Esophagus squamous epithelium (tissue), 5 donors: ENCODE measurements around the gene TNN. TPM values are rescaled to one million over a fixed set of nuclear protein-coding genes. Genes with fewer than 3 reads are reported as not detected.
"Not testable (repeated sequence)": the region's sequence is repeated elsewhere in the genome, so short reads cannot be mapped to it uniquely, and the experiment has no call there.

Source experiments
- DNase-seq: peaks from one replicate; lab custom pipeline; 2025; lab: John Stamatoyannopoulos, UW
- H3K27ac ChIP-seq, 4 donors: fragments of 200-600 bp; sonication (generic); one replicate each; pipeline ENCODE4 v1.5.1; 2016 to 2019; ENCODE audit warnings: mild to moderate bottlenecking in 1 of 4
- H3K27me3 ChIP-seq, 4 donors: fragments of 200-600 bp; sonication (generic); 1 replicate in 3 of 4; 2 replicates in 1 of 4; pipeline versions ENCODE4 v1.5.1 to v1.6.0; 2017 to 2021; ENCODE audit warnings: antibody characterized with exemption in 1 of 4
- H3K36me3 ChIP-seq, 3 donors: fragments of 200-600 bp; sonication (generic); one replicate each; pipeline ENCODE4 v1.5.1; 2016 to 2019
- H3K4me1 ChIP-seq, 3 donors: fragments of 200-600 bp; sonication (generic); one replicate each; pipeline ENCODE4 v1.5.1; 2017 to 2019
- H3K4me3 ChIP-seq, 4 donors: fragments of 200-600 bp; sonication (generic); 1 replicate in 3 of 4; 2 replicates in 1 of 4; pipeline ENCODE4 v1.5.1; 2016 to 2019; ENCODE audit warnings: mild to moderate bottlenecking in 2 of 4, moderate library complexity in 1 of 4
- H3K9me3 ChIP-seq, 3 donors: fragments of 200-600 bp; sonication (generic); one replicate each; pipeline ENCODE4 v1.5.1; 2016 to 2019
- CTCF ChIP-seq, 6 experiments: fragments of 450-650 bp in 4 of 6; fragments of 200-600 bp in 2 of 6; sonication (generic) in 2 of 6; IDR thresholded peaks; one replicate each; pipeline ENCODE4 v1.5.1; 2016 to 2019; ENCODE audit warnings: antibody characterized with exemption in 6 of 6, mild to moderate bottlenecking in 4 of 6, moderate library complexity in 4 of 6
- POLR2A ChIP-seq, 4 donors: fragments of 450-650 bp; IDR thresholded peaks; one replicate each; pipeline ENCODE4 v1.6.1; 2017; ENCODE audit warnings: antibody characterized with exemption in 4 of 4, mild to moderate bottlenecking in 4 of 4, moderate library complexity in 3 of 4
- WGBS, 2 donors: methylation state at CpG; one replicate each; pipeline ENCODE4 v1.1.5; 2018; 5-methylcytosine and 5-hydroxymethylcytosine counted together
- intact Hi-C: fragments of 100-400 bp; cut with DNase I; formaldehyde crosslinking; loops from one replicate; pipeline ENCODE4 v1.15.0; 2022
- total RNA-seq, 4 donors: library from RNA; depleted of rRNA; stranded (reverse); fragments of >200 nt; gene quantifications; one replicate each; pipeline ENCODE4 v1.1.0, GENCODE V29; 2016
- donor health status: DM: yes; HTN: yes; CAD: no.

TNN gene
- total RNA-seq, 4 donors from 2014 or later, result under 0.01 to 0.09 TPM; not detected in 2

GRCh38 chr1:175095069-175095468, 27.4 kb downstream of the TNN start:
- intact Hi-C loops, result no loop called here
- no peaks in the 10 kb centered on the region for H3K27me3 ChIP-seq
- DNase-seq, result no peak
- WGBS, 2 donors, result 71 to 84% methylated on average over 3 of the region's 3 CpGs
- TF ChIP-seq POLR2A (IDR thresholded peaks at IDR 0.05), result no peak
- no peak for TF ChIP-seq CTCF (IDR thresholded peaks at IDR 0.05)
- H3K9me3 ChIP-seq, result no peaks in the 10 kb centered on the region
- H3K27ac ChIP-seq, result no peak overlapping the region
- no peak overlapping the region for H3K4me3 ChIP-seq
- no peaks in the 10 kb centered on the region for H3K36me3 ChIP-seq
- H3K4me1 ChIP-seq, result no peaks in the 10 kb centered on the region

GRCh38 chr1:175095978-175096607, 28.5 kb downstream of the TNN start:
- no peak for DNase-seq
- Histone ChIP-seq H3K27ac (no peak overlapping the region), H3K36me3 (no peaks in the 10 kb centered on the region), H3K9me3 (no peaks in the 10 kb centered on the region), H3K4me1 (no peaks in the 10 kb centered on the region), H3K27me3 (no peaks in the 10 kb centered on the region), H3K4me3 (no peak overlapping the region)
- TF ChIP-seq CTCF (IDR thresholded peaks at IDR 0.05) (no peak), POLR2A (IDR thresholded peaks at IDR 0.05) (no peak)
- intact Hi-C loops, result no loop called here
- WGBS, 2 donors, result 69 to 91% methylated on average over 2 to 3 of the region's 3 CpGs

- no peak overlapping the region for H3K4me3 ChIP-seq
- H3K9me3 ChIP-seq, result no peaks in the 10 kb centered on the region
- no peaks in the 10 kb centered on the region for H3K27me3 ChIP-seq
- H3K27ac ChIP-seq, result no peak overlapping the region
- H3K36me3 ChIP-seq, result no peaks in the 10 kb centered on the region
- H3K4me1 ChIP-seq, result no peaks in the 10 kb centered on the region
- intact Hi-C loops, result no loop called here
- DNase-seq, result no peak
- 84 to 86% methylated on average over 4 to 9 of the region's 9 CpGs for WGBS, 2 donors
- TF ChIP-seq CTCF (IDR thresholded peaks at IDR 0.05), result no peak
- TF ChIP-seq POLR2A (IDR thresholded peaks at IDR 0.05), result no peak
Measured at GRCh38 chr1:175097361-175097760, 29.7 kb downstream of the TNN start.

GRCh38 chr1:175099916-175100315, 32.3 kb downstream of the TNN start:
- H3K27me3 ChIP-seq, result no peaks in the 10 kb centered on the region
- TF ChIP-seq CTCF (IDR thresholded peaks at IDR 0.05) (no peak), POLR2A (IDR thresholded peaks at IDR 0.05) (no peak)
- no peaks in the 10 kb centered on the region for H3K36me3 ChIP-seq
- DNase-seq, result no peak
- no peaks in the 10 kb centered on the region for H3K9me3 ChIP-seq
- no peaks in the 10 kb centered on the region for H3K4me1 ChIP-seq
- 70 to 73% methylated on average over 2 of the region's 2 CpGs for WGBS, 2 donors
- H3K27ac ChIP-seq, result no peak overlapping the region
- intact Hi-C loops, result no loop called here
- no peak overlapping the region for H3K4me3 ChIP-seq

GRCh38 chr1:175102166-175102565, 34.5 kb downstream of the TNN start:
- intact Hi-C loops, H3K27me3 ChIP-seq, H3K27ac ChIP-seq, H3K4me1 ChIP-seq, H3K36me3 ChIP-seq, H3K9me3 ChIP-seq, DNase-seq, H3K4me3 ChIP-seq: not testable (repeated sequence)
- WGBS, 2 donors, result no CpG with 5 or more reads among the region's 21 CpGs

GRCh38 chr1:175106536-175106935, 38.9 kb downstream of the TNN start:
- H3K4me3 ChIP-seq, H3K27me3 ChIP-seq, DNase-seq, H3K27ac ChIP-seq, H3K9me3 ChIP-seq, H3K4me1 ChIP-seq, H3K36me3 ChIP-seq, intact Hi-C loops: not testable (repeated sequence)
- whole genome bisulfite sequencing, 2 donors, result 96% methylated on average over 13 of the region's 15 CpGs; no CpG with 5 or more reads in 1 of the 2 donors

GRCh38 chr1:175108331-175108820, 40.7 kb downstream of the TNN start:
- H3K36me3 ChIP-seq, H3K4me1 ChIP-seq, DNase-seq, H3K4me3 ChIP-seq, H3K27me3 ChIP-seq, intact Hi-C loops, H3K9me3 ChIP-seq, H3K27ac ChIP-seq: not testable (repeated sequence)
- 92 to 100% methylated on average over 1 to 19 of the region's 25 CpGs for WGBS, 2 donors
